SK-N-SH (cell line): ENCODE results near the gene S100A2. TPM values are rescaled to one million over a fixed set of nuclear protein-coding genes. Genes with fewer than 3 reads are reported as not detected.
A peak's percentile ranks its signal among the peaks of the same experiment; 100 is the strongest.

Experiments used
- CTCF ChIA-PET: fragments of 300-600, 350-600 bp; formaldehyde crosslinking; extraction: SDS; loops from one replicate; lab custom pipeline; 2021; lab: Yijun Ruan, JAX
- POLR2A ChIA-PET: fragments of 350-600 bp; sonication (Branson Sonifier 250); formaldehyde crosslinking; extraction: SDS; loops from one replicate; lab custom pipeline; 2020; ENCODE audit warnings: antibody characterized with exemption, inconsistent platforms; lab: Yijun Ruan, JAX
- DNase-seq: peaks from one replicate; pipeline ENCODE4 v3.0.0; 2012
- H2AFZ ChIP-seq: fragments of 200-600 bp; sonication (generic); 2 replicates; pipeline ENCODE4 v1.8.1; 2016; ENCODE audit warnings: antibody characterized with exemption, mild to moderate bottlenecking, low read depth
- H3F3A ChIP-seq: fragments of 200-600 bp; sonication (generic); replicated peaks from 2 replicates; pipeline ENCODE3; 2016; ENCODE audit warnings: antibody characterized with exemption, mild to moderate bottlenecking; ENCODE audit not compliant: insufficient read depth
- H3K27ac ChIP-seq, 2 experiments: fragments of 200-500 bp in 1 of 2; fragments of 200-600 bp in 1 of 2; sonication (Bioruptor generic) in 1 of 2; sonication (generic), shearing (Covaris generic) in 1 of 2; 2 replicates each; pipeline versions ENCODE4 v1.5.1 to v1.6.1; 2014 to 2016; ENCODE audit warnings: low read depth in 2 of 2, inconsistent platforms in 1 of 2, low read length in 1 of 2, mild to moderate bottlenecking in 1 of 2, mixed read lengths in 1 of 2
- H3K27me3 ChIP-seq: fragments of 200-600 bp; sonication (generic), shearing (Covaris generic); 2 replicates; pipeline ENCODE4 v1.6.1; 2016; ENCODE audit warnings: mixed run types; ENCODE audit not compliant: insufficient read depth
- H3K36me3 ChIP-seq, 2 experiments: fragments of 200-500 bp in 1 of 2; fragments of 200-600 bp in 1 of 2; sonication (Bioruptor generic) in 1 of 2; sonication (generic) in 1 of 2; replicated peaks in 1 of 2; 2 replicates each; pipeline versions ENCODE3 to v1.5.1; 2014 to 2016; ENCODE audit warnings: low read length in 1 of 2, mild to moderate bottlenecking in 1 of 2; ENCODE audit not compliant: insufficient read depth in 2 of 2, control insufficient read depth in 1 of 2
- H3K4me1 ChIP-seq, 2 experiments: fragments of 200-500 bp in 1 of 2; fragments of 200-600 bp in 1 of 2; sonication (Bioruptor generic) in 1 of 2; sonication (generic), shearing (Covaris generic) in 1 of 2; 2 replicates each; pipeline versions ENCODE4 v1.5.1 to v1.6.1; 2014 to 2016; ENCODE audit warnings: low read depth in 1 of 2, low read length in 1 of 2, mixed run types in 1 of 2; ENCODE audit not compliant: insufficient read depth in 2 of 2, control insufficient read depth in 1 of 2
- H3K4me2 ChIP-seq: fragments of 200-600 bp; sonication (generic), shearing (Covaris generic); 2 replicates; pipeline ENCODE4 v1.6.1; 2017; ENCODE audit warnings: mixed run types
- H3K4me3 ChIP-seq, 2 experiments: fragments of 200-500 bp in 1 of 2; fragments of 200-600 bp in 1 of 2; sonication (Bioruptor generic) in 1 of 2; sonication (generic), shearing (Covaris generic) in 1 of 2; 2 replicates each; pipeline versions ENCODE4 v1.5.1 to v1.8.1; 2014 to 2016; ENCODE audit warnings: low read depth in 2 of 2, inconsistent platforms in 1 of 2, low read length in 1 of 2, mild to moderate bottlenecking in 1 of 2, mixed read lengths in 1 of 2, moderate library complexity in 1 of 2
- H3K79me2 ChIP-seq: fragments of 200-600 bp; sonication (generic); 2 replicates; pipeline ENCODE4 v1.8.1; 2017; ENCODE audit warnings: mild to moderate bottlenecking; ENCODE audit not compliant: insufficient read depth
- H3K9ac ChIP-seq: fragments of 200-600 bp; sonication (generic); 2 replicates; pipeline ENCODE4 v1.6.1; 2017; ENCODE audit warnings: mixed run types
- H3K9me2 ChIP-seq: fragments of 200-600 bp; sonication (generic); 2 replicates; pipeline ENCODE4 v1.6.1; 2017; ENCODE audit warnings: mixed run types
- H3K9me3 ChIP-seq: fragments of 200-600 bp; sonication (generic); 2 replicates; pipeline ENCODE4 v1.6.1; 2017; ENCODE audit warnings: mixed run types, mild to moderate bottlenecking, moderate library complexity
- H4K20me1 ChIP-seq: fragments of 200-600 bp; sonication (generic); 2 replicates; pipeline ENCODE4 v1.6.1; 2017; ENCODE audit warnings: mild to moderate bottlenecking, mixed run types; ENCODE audit not compliant: insufficient read depth
- CHD2 ChIP-seq: fragments of 150-350 bp; IDR thresholded peaks from 2 replicates; pipeline ENCODE4 v1.6.1; 2018; ENCODE audit warnings: low read length; ENCODE audit not compliant: partially characterized antibody
- CTCF ChIP-seq: fragments of 200-600 bp; sonication (generic); IDR thresholded peaks from 2 replicates; pipeline ENCODE4 v1.6.1; 2017; ENCODE audit warnings: antibody characterized with exemption, mild to moderate bottlenecking, moderate library complexity
- ELF1 ChIP-seq: IDR thresholded peaks from 2 replicates; pipeline ENCODE4 v1.4.0; 2012
- EP300 ChIP-seq, 2 experiments: IDR thresholded peaks; 2 replicates each; pipeline versions ENCODE4 v1.4.0 to v1.6.1; 2012; ENCODE audit warnings: borderline replicate concordance in 1 of 2, low read depth in 1 of 2, low read length in 1 of 2
- EZH2phosphoT487 ChIP-seq: fragments of 200-600 bp; sonication (generic); IDR thresholded peaks from 2 replicates; pipeline ENCODE4 v1.6.1; 2017; ENCODE audit warnings: low read depth, mixed run types, mild to moderate bottlenecking, antibody characterized with exemption, moderate library complexity, borderline replicate concordance
- FOSL2 ChIP-seq: IDR thresholded peaks from 2 replicates; pipeline ENCODE4 v1.4.0; 2012; ENCODE audit warnings: low read depth, mild to moderate bottlenecking, moderate library complexity, borderline replicate concordance
- FOXJ3 ChIP-seq: sonication (generic); formaldehyde crosslinking; IDR thresholded peaks from 2 replicates; pipeline ENCODE4 v1.5.1; 2020; ENCODE audit warnings: mild to moderate bottlenecking, missing genetic modification reagents
- GABPA ChIP-seq: IDR thresholded peaks from 2 replicates; pipeline ENCODE4 v1.4.0; 2012; ENCODE audit warnings: low read depth, mild to moderate bottlenecking
- GATA2 ChIP-seq: sonication (generic); formaldehyde crosslinking; IDR thresholded peaks from 2 replicates; pipeline ENCODE4 v1.5.0; 2020; ENCODE audit warnings: mild to moderate bottlenecking, missing genetic modification reagents
- IRF3 ChIP-seq: fragments of 150-350 bp; IDR thresholded peaks from 2 replicates; pipeline ENCODE4 v1.6.1; 2016; ENCODE audit warnings: mild to moderate bottlenecking, low read depth, low read length
- JUND ChIP-seq: IDR thresholded peaks from 2 replicates; pipeline ENCODE4 v1.4.0; 2012
- MAX ChIP-seq: IDR thresholded peaks from 2 replicates; pipeline ENCODE4 v1.4.0; 2012; ENCODE audit warnings: low read depth
- MEF2A ChIP-seq: IDR thresholded peaks from 2 replicates; pipeline ENCODE4 v1.4.0; 2012; ENCODE audit warnings: low read depth, borderline replicate concordance
- NFIC ChIP-seq: IDR thresholded peaks from 2 replicates; pipeline ENCODE4 v1.4.0; 2012; ENCODE audit warnings: borderline replicate concordance
- PBX3 ChIP-seq: IDR thresholded peaks from 2 replicates; pipeline ENCODE4; 2012
- RAD21 ChIP-seq: IDR thresholded peaks from 2 replicates; pipeline ENCODE4 v1.6.1; 2012; ENCODE audit warnings: mild to moderate bottlenecking, low read length
- REST ChIP-seq: IDR thresholded peaks from 2 replicates; pipeline ENCODE4 v1.6.1; 2012; ENCODE audit warnings: mild to moderate bottlenecking, low read depth, low read length, moderate library complexity
- TAF1 ChIP-seq: IDR thresholded peaks from 2 replicates; pipeline ENCODE4 v1.6.1; 2012; ENCODE audit warnings: low read depth, mild to moderate bottlenecking, low read length, moderate library complexity, borderline replicate concordance
- TCF12 ChIP-seq: IDR thresholded peaks from 2 replicates; pipeline ENCODE4 v1.4.0; 2012
- USF1 ChIP-seq: IDR thresholded peaks from 2 replicates; pipeline ENCODE4 v1.4.0; 2012; ENCODE audit warnings: low read depth, borderline replicate concordance
- ZBTB33 ChIP-seq: IDR thresholded peaks from 2 replicates; pipeline ENCODE4 v1.4.0; 2012; ENCODE audit warnings: low read depth, borderline replicate concordance
- WGBS: methylation state at CpG from one replicate; pipeline ENCODE4 v1.1.6; 2017; ENCODE audit warnings: low lambda C conversion rate; 5-methylcytosine and 5-hydroxymethylcytosine counted together
- polyA plus RNA-seq, 3 experiments: library from polyadenylated mRNA; depleted of rRNA; stranded (reverse); fragments of >200 nt; gene quantifications; 2 replicates each; pipeline ENCODE4 v1.2.3, GENCODE V29; 2012

The S100A2 gene
- 27.3 and 31.4 TPM in 2 replicates for polyA plus RNA-seq (2012; rRNA removed)
- 27.2 and 29.0 TPM in 2 replicates for polyA plus RNA-seq (2012; cell fraction: cytosol; rRNA removed)
- polyA plus RNA-seq (2012; cell fraction: nucleus; rRNA removed) = 13.3 and 23.8 TPM in 2 replicates

GRCh38 chr1:153565529-153566374 lies at the start of gene S100A2:
S100A2 (minus strand) TSS chr1:153565844; CDS start chr1:153563877, 1,967 bp downstream.
- Histone ChIP-seq H2AFZ (peak within 1 kb of the TSS; percentile 64; the same call in 1 of the 2 replicates), H3K27me3 (no peaks in the 10 kb centered on the region), H3K27ac (peak within 1 kb of the TSS; percentile 95 to 99), H3K4me3 (no peak within 1 kb of the TSS), H3K4me2 (peak within 1 kb of the TSS; percentile 70), H3K9me2 (no peaks in the 10 kb centered on the region), H3K4me1 (peaks cover 35 to 43% of the 10 kb centered on the region in 2 experiments), H3K9me3 (no peaks in the 10 kb centered on the region), H3F3A (peaks cover 5% of the 10 kb centered on the region), H3K36me3 (no peaks in the 10 kb centered on the region), H4K20me1 (no peaks in the 10 kb centered on the region), H3K9ac (peak within 1 kb of the TSS; percentile 82), H3K79me2 (peaks cover 26% of the 10 kb centered on the region)
- ChIA-PET CTCF (interaction anchor here (1.0 to 7.2 kb wide), 5 partner anchors 33 to 213 kb away, joined by 4 to 81 read pairs (median 6); no protein-coding TSS in a partner anchor), POLR2A (no interaction called here)
- DNase-seq = no peak
- 15% methylated on average over 6 of the region's 8 CpGs for WGBS
- TF ChIP-seq ELF1 (no peak), JUND (peak; percentile 71), RAD21 (no peak), TCF12 (peak; percentile 81), REST (no peak), TAF1 (no peak), FOSL2 (peak; percentile 90), CTCF (no peak), USF1 (no peak), GABPA (no peak), FOXJ3 (no peak), NFIC (peak; percentile 87), EZH2phosphoT487 (no peak), ZBTB33 (no peak), MAX (peak; percentile 87), IRF3 (no peak), MEF2A (no peak), GATA2 (CRISPR knock-in tag) (no peak), EP300 (IDR thresholded peaks at IDR 0.05; ENCODE audit: borderline replicate concordance in 1 of 2, low read depth in 1 of 2, low read length in 1 of 2) (peak in 1 of 2 experiments; percentile 61; a peak in 1 of 4 replicates), PBX3 (peak; percentile 62; the same call in 1 of the 2 replicates), CHD2 (no peak)
